HG02678 (cell line): ENCODE measurements around the gene FOLR3.
"Not testable (repeated sequence)": the region's sequence is repeated elsewhere in the genome, so short reads cannot be mapped to it uniquely, and the experiment has no call there.

Experiments used
- ATAC-seq: cut with Tn5 transposase; IDR thresholded peaks from one replicate; pipeline ENCODE4 v1.9.1; 2021; ENCODE audit warnings: mild to moderate bottlenecking, moderate library complexity; ENCODE audit not compliant: unreplicated experiment

Gene FOLR3

DNA sequence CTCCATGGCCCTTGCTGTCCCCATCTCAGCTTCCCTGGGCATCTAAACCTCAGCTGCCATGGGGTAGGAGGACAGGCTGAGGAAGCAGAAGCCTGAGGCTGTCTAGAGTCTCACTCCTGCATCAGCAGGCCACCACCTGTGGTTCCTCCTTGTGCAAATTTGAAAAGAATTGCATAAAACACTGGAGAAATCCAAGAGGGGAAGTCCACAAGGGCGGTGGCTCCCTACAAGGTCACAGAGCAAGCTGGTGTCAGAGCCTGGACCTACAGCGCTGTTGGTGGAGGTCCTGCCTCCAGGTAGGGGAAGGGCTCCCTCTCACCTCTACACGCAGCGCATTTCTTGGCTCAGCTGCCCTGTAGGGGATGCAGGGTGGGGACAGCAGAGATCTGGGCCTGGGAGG lies at the start of gene FOLR3:
Gene FOLR3, plus strand, starts transcription at position 253 of the 400 bp plus-strand sequence. CDS start 228 bp downstream, outside the sequence.
- not testable (repeated sequence) for ATAC-seq

DNA sequence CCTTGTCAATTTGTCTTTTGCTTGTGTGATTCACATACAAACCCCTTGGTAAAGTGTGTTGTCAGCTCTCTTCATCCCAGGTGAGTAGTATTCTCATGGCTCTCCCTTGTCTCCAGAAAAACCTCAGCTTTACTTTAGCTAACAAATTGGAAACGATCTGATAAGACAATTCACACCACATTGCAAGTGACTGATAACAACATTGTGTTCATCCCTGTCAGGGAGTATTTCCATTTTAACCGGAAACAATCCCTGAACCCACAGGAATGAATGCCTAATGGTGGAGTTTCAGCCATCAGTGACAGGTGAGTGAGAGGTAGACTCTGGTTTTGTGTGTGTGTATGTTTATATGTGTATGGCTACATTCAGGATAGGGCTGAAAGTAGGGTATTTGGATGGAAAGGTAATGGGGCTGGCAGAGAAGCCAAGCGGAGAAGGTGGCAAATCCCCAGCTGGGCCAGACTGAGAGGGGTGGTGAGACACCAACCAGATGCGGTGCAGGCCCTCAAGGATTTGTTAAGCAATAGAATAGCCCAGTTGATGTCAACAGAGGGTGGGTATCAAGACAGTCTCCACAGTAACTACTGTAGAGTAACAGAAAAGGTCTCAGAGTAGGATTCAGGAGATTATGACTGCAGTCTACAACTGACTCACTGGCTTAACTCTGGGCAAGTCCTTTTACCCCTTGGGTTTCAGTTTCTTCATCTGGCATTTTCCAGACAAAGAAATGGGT lies 47.3 kb upstream of the FOLR3 start:
- no peak for ATAC-seq

DNA sequence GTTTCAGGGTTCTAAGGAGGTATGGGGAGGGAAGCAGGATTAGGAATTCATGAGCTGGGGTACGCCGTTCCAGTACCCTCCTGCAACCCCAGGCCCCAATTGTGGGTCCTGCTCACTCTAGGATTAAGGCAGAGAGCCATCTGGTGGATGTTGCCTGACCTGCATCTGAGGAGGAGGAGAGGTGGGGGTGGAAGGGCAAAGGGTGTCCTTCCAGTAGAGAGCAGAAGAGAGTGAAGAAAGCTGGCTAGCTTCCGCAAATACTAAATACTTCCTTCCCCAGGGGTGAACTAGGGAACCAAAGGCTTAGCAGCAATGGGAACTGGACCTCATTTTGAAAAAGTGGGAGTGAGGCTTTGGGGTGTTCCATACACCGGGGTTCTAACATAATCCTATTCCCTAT lies 44.2 kb upstream of the FOLR3 start:
- no peak for ATAC-seq

DNA sequence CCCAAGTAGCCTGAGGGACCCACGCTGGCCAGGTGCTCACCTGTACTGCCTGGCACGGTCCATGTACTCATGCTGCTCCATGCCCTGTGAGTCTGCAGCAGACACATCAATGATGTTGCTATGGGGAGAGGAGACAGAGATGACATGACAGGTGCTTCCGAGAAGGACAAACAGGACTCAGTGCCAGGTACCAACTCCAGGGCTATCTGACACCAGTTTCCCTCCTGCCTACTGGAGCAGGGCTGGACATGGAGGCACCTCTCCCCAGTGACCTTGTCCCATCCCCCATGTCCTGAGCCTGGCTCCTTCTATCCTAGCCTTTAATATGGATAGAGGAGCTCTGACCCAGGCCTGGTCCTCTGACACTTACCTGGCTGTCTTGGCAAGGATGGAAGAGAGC lies 36.8 kb upstream of the FOLR3 start:
- ATAC-seq: no peak

DNA sequence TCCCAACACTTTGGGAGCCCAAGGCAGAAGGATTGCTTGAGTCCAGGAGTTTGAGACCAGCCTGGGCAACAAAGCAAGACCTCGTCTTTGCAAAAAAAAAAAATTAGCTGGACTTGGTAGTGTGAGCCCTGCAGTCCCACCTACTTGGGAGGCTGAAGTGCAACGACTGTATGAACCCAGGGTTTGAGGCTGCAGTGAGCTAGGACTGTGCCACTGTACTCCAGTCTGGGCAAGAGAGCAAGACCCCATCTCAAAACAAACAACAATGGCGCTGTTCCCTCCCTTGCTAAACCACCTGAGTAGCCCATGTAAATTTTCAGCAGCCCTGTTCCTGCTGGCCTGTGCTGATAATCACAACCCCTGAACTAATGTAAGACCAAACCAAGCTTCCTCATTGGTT lies 35.5 kb upstream of the FOLR3 start:
- no peak for ATAC-seq

DNA sequence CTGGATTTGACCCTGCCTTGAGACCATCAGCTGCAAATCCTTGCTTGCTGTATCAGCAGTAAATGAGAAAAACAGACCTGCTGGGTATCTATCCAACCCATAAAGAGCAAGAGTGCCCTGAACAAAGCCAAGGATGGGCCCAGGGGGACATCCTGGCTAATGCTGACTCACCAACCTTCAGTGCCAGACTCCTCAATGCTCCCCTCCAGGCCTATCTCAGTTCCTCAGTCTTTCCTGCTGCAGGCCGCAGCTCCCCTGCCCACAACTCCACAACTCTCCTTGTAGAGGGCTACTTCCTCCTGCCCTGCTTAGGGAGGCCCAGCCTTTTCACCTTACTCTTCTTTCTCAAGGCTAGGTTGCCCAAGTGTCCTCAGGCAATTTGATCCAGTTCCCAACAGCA lies 35.1 kb upstream of the FOLR3 start:
- no peak for ATAC-seq

DNA sequence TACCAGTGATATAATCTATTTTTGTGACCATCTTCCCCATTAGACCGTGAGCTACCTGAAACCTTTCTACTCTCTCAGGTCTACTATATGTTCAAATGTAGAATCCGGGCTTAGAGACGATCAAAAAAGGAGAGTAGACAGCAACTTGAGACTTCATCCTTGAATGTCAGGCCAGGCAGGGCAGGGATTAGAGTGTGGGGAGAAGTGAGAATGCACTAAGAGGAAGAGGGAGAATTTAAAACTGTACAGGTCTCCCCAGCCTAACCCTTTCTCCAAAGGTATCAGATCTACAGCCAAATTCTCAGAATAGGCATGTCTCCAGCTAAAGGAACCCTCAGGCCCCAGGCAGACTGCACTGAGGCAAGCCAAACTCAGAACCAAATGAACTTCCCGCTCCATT lies 33.4 kb upstream of the FOLR3 start:
- no peak for ATAC-seq

DNA sequence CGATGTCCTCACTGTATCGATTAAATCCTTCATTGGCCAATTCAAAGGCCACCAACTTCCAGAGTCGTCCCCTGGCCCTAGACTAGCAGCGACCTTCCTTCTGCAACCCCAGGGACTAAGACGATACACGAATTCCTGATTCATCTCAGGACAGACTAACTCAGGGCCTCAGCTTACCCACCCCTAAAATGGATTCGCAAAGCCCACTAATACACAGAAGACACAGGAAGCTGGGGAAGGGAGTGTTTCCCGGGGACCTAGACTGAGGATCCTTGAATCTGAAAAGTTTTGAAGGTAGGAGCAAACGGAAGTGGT lies 32.9 kb upstream of the FOLR3 start:
- no peak for ATAC-seq

DNA sequence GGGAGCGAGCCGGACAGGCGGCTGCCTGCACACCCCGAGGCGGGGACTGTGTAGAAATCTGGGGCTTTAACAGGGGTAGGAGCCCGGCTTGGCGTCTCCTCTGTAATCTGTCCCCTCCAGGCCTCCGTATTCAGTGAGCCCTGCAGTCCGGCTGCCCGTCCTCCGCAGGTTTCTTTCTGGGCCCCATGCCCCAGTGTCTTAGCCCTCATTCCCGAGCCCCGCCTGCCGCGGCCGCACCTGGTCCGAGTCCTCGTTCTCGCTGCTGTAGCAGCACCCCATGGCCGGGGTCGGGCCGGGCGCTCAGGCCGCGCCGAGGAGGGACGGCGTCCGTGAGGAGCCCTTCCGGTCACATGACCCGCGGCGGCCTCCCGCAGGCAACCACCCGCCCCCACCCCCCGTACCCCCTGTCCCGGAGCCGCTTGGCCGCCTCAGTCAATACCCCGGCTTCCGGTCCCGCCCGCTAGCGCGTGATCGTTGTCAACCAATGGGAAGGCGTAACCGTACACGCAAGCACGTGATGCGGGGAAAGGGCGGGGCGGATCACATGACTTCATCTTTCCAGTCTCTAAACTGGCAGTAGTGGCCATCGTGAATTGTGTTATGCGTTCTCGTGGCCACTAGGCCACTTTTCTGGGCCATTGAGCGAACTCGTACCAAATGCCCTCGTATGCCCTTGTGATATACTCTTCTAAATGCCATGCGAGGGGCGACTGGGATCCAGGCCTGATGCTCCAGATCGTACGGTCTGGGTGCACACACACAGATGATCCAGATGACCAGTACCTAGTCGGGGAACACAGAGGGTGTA lies 32.4 kb upstream of the FOLR3 start, which contains the start of gene LAMTOR1:
Gene LAMTOR1, minus strand, starts transcription at position 352 of the 808 bp plus-strand sequence. Its CDS starts 73 bp downstream, at position 279.
- ATAC-seq: peak; percentile 94

DNA sequence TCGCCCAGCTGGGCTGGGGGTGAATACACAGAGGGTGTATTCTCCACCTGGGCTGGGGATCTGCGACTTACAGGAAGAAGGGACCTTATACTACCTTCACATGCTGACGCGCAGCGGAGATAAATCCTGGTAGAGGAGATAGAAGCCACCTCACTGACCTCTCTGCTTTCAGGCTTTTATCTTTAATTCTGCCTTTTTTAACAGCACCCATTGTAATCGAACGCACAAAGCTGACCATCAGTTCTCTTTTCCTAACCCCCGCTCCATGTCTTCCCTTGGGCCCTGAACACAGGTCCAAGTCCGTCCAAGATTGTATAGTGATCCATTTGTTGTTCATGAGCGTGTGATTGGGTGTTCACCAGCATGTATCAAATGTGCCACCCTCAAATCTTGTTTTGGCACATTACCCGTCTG lies 31.8 kb upstream of the FOLR3 start:
- no peak for ATAC-seq

DNA sequence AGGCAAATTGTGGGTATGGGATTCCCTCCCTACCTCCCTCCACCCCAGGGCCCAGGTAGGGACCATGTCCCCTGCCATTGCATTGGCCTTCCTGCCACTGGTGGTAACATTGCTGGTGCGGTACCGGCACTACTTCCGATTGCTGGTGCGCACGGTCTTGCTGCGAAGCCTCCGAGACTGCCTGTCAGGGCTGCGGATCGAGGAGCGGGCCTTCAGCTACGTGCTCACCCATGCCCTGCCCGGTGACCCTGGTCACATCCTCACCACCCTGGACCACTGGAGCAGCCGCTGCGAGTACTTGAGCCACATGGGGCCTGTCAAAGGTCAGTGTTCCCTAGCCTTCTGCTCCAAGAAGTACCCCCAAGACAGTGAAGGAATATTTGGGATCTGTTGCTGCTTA lies 29.6 kb upstream of the FOLR3 start, which contains the start of gene TOMT:
Gene TOMT, plus strand, starts transcription at position 37 of the 400 bp plus-strand sequence. Its CDS starts 28 bp downstream, at position 65.
- ATAC-seq: no peak

DNA sequence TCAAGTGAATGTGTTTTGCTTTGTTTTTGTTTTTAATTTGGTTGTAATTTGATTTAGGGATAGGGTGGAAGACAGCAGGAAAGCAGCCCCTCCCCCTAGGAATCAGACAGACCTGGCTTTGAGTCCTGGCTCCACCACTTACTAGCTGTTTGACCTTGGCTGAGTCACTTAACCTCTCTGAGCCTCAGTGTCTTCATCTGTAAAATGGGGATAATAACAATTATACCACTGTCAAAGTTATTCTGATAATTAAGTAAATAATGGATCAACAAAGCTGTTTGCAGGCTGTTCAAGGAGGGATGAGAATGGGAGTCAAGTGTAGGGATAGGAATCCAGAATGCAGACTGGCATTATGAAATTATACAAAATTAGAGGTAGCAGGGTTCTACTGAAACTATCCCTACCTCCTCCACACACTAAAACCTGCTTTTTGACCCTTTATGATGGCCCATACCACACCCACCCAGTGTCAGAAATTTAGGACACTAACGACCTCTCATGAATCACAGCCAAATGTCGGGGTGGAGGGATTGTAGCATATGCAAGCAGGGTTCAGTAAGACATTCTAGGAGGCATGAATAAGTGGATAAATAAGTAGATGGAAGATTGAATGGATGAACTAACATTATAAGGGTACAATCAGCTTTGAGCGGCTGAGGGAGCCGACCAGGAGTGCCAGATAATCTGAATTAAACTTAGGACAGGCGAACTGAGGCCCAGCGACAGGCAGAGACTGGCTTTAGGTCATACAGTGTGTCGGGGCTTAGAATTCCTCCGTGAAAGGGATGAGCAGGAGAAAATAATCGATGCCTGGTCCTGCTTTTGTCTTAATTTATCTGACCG lies 24.0 kb upstream of the FOLR3 start:
- ATAC-seq: no peak

DNA sequence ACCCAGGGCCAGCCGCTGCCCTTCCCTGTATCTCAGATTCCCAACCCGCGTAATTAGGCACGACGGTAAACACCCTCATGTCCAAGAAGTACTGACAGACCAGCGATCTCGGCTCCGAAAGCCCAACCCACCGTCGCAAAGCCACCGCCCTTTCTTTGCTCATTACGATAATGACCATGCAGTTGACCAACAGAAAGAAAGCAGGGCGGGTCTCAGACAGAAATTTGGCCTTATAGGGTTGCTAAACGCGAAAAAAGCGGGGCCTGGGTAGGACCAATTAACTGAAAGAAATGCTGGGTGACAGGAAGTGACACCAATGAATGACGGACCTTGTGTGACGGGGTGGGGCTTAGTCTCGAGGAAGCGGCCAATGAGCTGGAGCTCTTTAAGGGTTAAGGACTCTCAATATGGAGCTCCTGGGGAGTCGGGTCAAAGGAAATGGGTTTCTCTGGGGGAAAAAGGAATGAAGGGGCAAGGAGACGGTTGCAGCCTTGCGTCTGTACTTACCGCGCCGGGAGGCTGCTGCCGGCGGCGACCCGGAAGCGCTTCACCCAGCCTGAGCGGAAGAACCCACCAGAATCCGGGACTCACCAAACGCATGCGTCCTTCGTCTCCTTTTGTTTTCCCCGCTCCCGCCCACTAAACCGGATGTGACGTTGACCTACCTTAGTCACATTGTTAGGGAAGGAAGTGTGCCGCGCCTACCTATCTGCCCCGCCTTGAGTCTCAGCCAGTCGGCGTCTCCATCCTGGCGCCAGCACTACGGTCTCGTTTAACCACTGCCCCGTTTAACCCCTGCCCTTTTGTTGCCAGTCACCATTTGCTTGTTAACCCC lies 23.2 kb upstream of the FOLR3 start, which contains the start of gene ANAPC15:
Gene ANAPC15, minus strand, starts transcription at position 553 of the 835 bp plus-strand sequence. CDS start 1,419 bp downstream, outside the sequence.
- ATAC-seq: peak; percentile 91

DNA sequence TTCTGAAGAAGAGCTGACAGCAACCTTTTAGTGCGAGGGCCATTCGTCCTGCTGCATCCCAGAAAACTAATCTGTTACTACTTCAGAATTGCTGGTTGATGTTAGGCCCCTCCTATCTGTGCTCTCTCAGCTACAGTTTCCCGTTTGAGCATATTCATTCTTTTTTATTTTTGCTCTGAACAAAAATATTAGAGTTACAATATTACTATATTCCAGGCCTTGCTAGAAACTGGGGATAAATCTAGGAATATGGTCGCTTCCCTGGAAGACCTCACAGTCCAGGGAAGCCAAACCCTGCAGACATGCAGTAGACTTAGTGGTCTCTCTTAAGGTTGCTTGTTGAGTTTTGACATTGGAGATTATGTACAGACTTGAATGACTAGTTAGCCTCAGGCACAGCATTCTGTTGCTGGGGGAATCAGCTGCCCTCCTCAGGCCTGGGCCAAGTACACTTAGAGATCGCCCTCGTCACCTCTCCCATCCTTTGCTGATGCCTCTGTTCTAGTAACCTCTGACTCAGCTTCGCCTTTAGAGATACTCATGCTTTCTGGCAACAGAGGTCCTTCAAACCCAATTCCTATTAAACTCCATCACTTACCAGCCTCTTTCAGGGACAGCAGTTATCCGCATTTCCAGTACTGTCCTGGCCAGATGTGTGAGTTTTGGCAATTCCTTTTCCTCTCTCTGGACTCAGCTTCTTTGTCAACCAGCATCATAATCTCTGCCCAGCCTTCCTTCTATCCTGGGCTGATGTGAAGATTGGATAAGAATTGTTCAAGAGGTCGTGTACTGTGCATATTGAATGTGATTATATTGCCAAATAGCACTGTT lies 22.3 kb upstream of the FOLR3 start:
- no peak for ATAC-seq

DNA sequence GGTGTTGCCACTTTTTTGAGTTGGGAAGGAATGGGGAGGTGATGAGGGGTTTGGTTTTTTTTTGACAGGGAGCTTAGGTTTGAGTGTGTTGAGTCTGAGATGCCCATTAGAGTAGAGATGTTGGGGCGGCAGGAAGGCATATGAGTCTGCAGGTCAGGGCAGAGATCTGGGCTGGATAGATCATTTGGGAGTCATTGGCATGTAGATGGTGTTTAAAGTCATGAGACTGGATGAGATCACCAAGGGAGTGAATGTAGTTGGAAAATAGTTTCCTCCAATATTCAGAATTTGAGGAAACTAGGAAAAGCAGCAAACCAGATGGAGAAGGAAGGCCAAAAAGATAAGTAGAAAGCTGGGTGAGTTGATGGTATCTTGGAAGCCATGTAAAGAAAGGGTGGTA lies 21.0 kb upstream of the FOLR3 start:
- no peak for ATAC-seq

DNA sequence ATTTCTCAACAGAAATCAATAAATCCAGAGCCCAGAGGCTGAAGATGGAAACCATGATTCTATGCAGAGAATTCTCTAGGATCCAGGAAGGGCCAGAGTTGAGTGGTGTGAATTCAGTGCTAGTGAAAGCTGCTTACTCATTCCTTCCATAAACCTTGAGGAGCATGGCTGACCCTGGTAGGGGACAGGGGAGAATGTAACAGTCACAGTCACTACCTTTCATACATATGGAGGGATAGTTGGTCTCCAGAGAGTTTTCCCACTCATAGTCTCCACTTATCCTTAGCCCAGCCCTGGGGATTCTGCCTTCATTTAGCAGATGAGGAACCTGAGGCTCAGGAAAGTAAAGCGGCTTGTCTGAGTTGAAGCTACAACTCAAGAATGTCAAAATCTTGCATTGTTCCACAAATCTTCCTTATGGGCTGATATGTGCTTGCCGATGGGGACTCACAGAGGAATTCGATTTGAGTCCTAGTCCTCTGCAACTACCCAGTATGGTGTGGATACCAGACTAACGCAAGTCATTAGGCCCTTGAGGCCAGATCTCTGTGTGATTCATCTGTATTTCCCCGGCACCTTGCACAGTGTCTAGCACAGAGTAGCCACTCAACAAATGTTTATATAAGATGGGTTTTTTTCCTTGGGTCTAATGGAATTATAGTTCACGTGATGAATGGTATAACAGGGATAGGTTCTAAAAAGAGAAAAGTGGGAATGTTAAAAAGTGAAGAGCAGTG lies 19.3 kb upstream of the FOLR3 start:
- no peak for ATAC-seq

DNA sequence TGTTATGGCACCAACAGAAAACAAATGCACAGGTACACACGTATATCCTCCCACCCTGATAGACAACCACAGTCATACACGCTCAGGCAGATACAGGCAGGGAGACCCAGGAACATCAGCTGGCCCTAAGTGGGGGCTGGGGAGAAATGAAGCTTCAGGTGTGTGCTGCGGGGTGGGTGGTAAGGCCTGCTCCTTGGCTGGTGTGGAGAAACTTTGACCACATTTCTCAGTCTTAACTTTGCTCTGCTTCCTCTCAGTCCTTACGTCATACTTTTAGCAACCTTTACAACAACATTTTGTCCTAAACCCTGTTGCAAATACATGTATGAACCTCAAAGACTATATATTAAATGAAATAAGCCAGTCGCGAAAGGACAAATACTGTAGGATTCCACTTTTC lies 16.3 kb upstream of the FOLR3 start:
- ATAC-seq: no peak

DNA sequence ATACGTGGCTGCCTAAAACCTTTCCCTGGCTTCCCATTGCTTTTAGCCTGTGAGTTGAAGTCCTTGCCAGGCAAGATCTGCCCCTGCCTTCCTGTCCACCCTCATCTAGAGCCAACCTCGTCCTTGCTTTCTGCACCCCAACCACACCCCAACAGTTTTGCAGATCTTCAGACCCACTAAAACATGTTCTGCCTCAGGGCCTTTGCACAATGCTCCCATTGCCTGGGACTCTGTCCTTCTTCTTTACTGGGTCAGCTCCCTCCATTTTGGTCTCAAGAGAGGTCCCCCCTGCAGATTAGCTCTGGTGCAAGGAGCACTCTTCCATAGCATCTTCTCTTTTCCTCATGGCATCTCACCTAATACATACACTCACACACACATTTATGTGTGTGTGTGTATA lies 14.6 kb upstream of the FOLR3 start:
- no peak for ATAC-seq

DNA sequence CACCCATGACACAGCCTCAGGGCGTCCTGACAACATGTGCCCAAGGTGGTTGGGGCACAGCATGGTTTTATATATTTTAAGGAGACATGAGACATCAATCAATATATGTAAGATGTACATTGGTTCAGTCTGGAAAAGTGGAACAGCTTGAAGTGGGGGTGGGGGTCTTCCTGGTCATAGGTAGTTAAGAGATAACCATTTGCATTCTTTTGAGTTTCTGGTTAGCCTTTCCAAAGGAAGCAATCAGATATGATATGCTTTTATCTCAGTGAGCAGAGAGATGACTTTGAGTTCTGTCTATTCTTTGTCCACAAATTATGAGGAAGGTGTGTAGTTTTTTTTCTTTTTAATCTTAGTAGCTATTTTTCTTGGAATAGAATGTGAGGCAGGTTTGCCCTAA lies 12.9 kb upstream of the FOLR3 start:
- no peak for ATAC-seq
